SK-N-SH (cell line): ENCODE data around the gene ACOXL. TPM values are rescaled to one million over a fixed set of nuclear protein-coding genes. Genes with fewer than 3 reads are reported as not detected.

ENCODE experiments used
- CTCF ChIA-PET: fragments of 300-600, 350-600 bp; formaldehyde crosslinking; extraction: SDS; loops from one replicate; lab custom pipeline; 2021; lab: Yijun Ruan, JAX
- POLR2A ChIA-PET: fragments of 350-600 bp; sonication (Branson Sonifier 250); formaldehyde crosslinking; extraction: SDS; loops from one replicate; lab custom pipeline; 2020; ENCODE audit warnings: antibody characterized with exemption, inconsistent platforms; lab: Yijun Ruan, JAX
- DNase-seq: peaks from one replicate; pipeline ENCODE4 v3.0.0; 2012
- H2AFZ ChIP-seq: fragments of 200-600 bp; sonication (generic); 2 replicates; pipeline ENCODE4 v1.8.1; 2016; ENCODE audit warnings: antibody characterized with exemption, mild to moderate bottlenecking, low read depth
- H3F3A ChIP-seq: fragments of 200-600 bp; sonication (generic); replicated peaks from 2 replicates; pipeline ENCODE3; 2016; ENCODE audit warnings: antibody characterized with exemption, mild to moderate bottlenecking; ENCODE audit not compliant: insufficient read depth
- H3K27ac ChIP-seq, 2 experiments: fragments of 200-500 bp in 1 of 2; fragments of 200-600 bp in 1 of 2; sonication (Bioruptor generic) in 1 of 2; sonication (generic), shearing (Covaris generic) in 1 of 2; 2 replicates each; pipeline versions ENCODE4 v1.5.1 to v1.6.1; 2014 to 2016; ENCODE audit warnings: low read depth in 2 of 2, inconsistent platforms in 1 of 2, low read length in 1 of 2, mild to moderate bottlenecking in 1 of 2, mixed read lengths in 1 of 2
- H3K27me3 ChIP-seq: fragments of 200-600 bp; sonication (generic), shearing (Covaris generic); 2 replicates; pipeline ENCODE4 v1.6.1; 2016; ENCODE audit warnings: mixed run types; ENCODE audit not compliant: insufficient read depth
- H3K36me3 ChIP-seq, 2 experiments: fragments of 200-500 bp in 1 of 2; fragments of 200-600 bp in 1 of 2; sonication (Bioruptor generic) in 1 of 2; sonication (generic) in 1 of 2; replicated peaks in 1 of 2; 2 replicates each; pipeline versions ENCODE3 to v1.5.1; 2014 to 2016; ENCODE audit warnings: low read length in 1 of 2, mild to moderate bottlenecking in 1 of 2; ENCODE audit not compliant: insufficient read depth in 2 of 2, control insufficient read depth in 1 of 2
- H3K4me1 ChIP-seq, 2 experiments: fragments of 200-500 bp in 1 of 2; fragments of 200-600 bp in 1 of 2; sonication (Bioruptor generic) in 1 of 2; sonication (generic), shearing (Covaris generic) in 1 of 2; 2 replicates each; pipeline versions ENCODE4 v1.5.1 to v1.6.1; 2014 to 2016; ENCODE audit warnings: low read depth in 1 of 2, low read length in 1 of 2, mixed run types in 1 of 2; ENCODE audit not compliant: insufficient read depth in 2 of 2, control insufficient read depth in 1 of 2
- H3K4me2 ChIP-seq: fragments of 200-600 bp; sonication (generic), shearing (Covaris generic); 2 replicates; pipeline ENCODE4 v1.6.1; 2017; ENCODE audit warnings: mixed run types
- H3K4me3 ChIP-seq, 2 experiments: fragments of 200-500 bp in 1 of 2; fragments of 200-600 bp in 1 of 2; sonication (Bioruptor generic) in 1 of 2; sonication (generic), shearing (Covaris generic) in 1 of 2; 2 replicates each; pipeline versions ENCODE4 v1.5.1 to v1.8.1; 2014 to 2016; ENCODE audit warnings: low read depth in 2 of 2, inconsistent platforms in 1 of 2, low read length in 1 of 2, mild to moderate bottlenecking in 1 of 2, mixed read lengths in 1 of 2, moderate library complexity in 1 of 2
- H3K79me2 ChIP-seq: fragments of 200-600 bp; sonication (generic); 2 replicates; pipeline ENCODE4 v1.8.1; 2017; ENCODE audit warnings: mild to moderate bottlenecking; ENCODE audit not compliant: insufficient read depth
- H3K9ac ChIP-seq: fragments of 200-600 bp; sonication (generic); 2 replicates; pipeline ENCODE4 v1.6.1; 2017; ENCODE audit warnings: mixed run types
- H3K9me2 ChIP-seq: fragments of 200-600 bp; sonication (generic); 2 replicates; pipeline ENCODE4 v1.6.1; 2017; ENCODE audit warnings: mixed run types
- H3K9me3 ChIP-seq: fragments of 200-600 bp; sonication (generic); 2 replicates; pipeline ENCODE4 v1.6.1; 2017; ENCODE audit warnings: mixed run types, mild to moderate bottlenecking, moderate library complexity
- H4K20me1 ChIP-seq: fragments of 200-600 bp; sonication (generic); 2 replicates; pipeline ENCODE4 v1.6.1; 2017; ENCODE audit warnings: mild to moderate bottlenecking, mixed run types; ENCODE audit not compliant: insufficient read depth
- ELF1 ChIP-seq: IDR thresholded peaks from 2 replicates; pipeline ENCODE4 v1.4.0; 2012
- EP300 ChIP-seq, 2 experiments: IDR thresholded peaks; 2 replicates each; pipeline versions ENCODE4 v1.4.0 to v1.6.1; 2012; ENCODE audit warnings: borderline replicate concordance in 1 of 2, low read depth in 1 of 2, low read length in 1 of 2
- EZH2phosphoT487 ChIP-seq: fragments of 200-600 bp; sonication (generic); IDR thresholded peaks from 2 replicates; pipeline ENCODE4 v1.6.1; 2017; ENCODE audit warnings: low read depth, mixed run types, mild to moderate bottlenecking, antibody characterized with exemption, moderate library complexity, borderline replicate concordance
- FOXJ3 ChIP-seq: sonication (generic); formaldehyde crosslinking; IDR thresholded peaks from 2 replicates; pipeline ENCODE4 v1.5.1; 2020; ENCODE audit warnings: mild to moderate bottlenecking, missing genetic modification reagents
- FOXM1 ChIP-seq: IDR thresholded peaks from 2 replicates; pipeline ENCODE4 v1.4.0; 2012; ENCODE audit warnings: low read depth, mild to moderate bottlenecking
- GATA2 ChIP-seq: sonication (generic); formaldehyde crosslinking; IDR thresholded peaks from 2 replicates; pipeline ENCODE4 v1.5.0; 2020; ENCODE audit warnings: mild to moderate bottlenecking, missing genetic modification reagents
- IRF3 ChIP-seq: fragments of 150-350 bp; IDR thresholded peaks from 2 replicates; pipeline ENCODE4 v1.6.1; 2016; ENCODE audit warnings: mild to moderate bottlenecking, low read depth, low read length
- JUND ChIP-seq: IDR thresholded peaks from 2 replicates; pipeline ENCODE4 v1.4.0; 2012
- MEF2A ChIP-seq: IDR thresholded peaks from 2 replicates; pipeline ENCODE4 v1.4.0; 2012; ENCODE audit warnings: low read depth, borderline replicate concordance
- MXI1 ChIP-seq: IDR thresholded peaks from 2 replicates; pipeline ENCODE4 v1.6.1; 2012; ENCODE audit warnings: mild to moderate bottlenecking, low read depth, low read length, improper control_type of control experiment
- NRF1 ChIP-seq: IDR thresholded peaks from 2 replicates; pipeline ENCODE4 v1.6.1; 2012; ENCODE audit warnings: low read depth, mild to moderate bottlenecking, low read length
- PBX3 ChIP-seq: IDR thresholded peaks from 2 replicates; pipeline ENCODE4; 2012
- RCOR1 ChIP-seq: fragments of 150-350 bp; IDR thresholded peaks from 2 replicates; pipeline ENCODE4 v1.6.1; 2017; ENCODE audit warnings: antibody characterized with exemption, low read length
- RXRA ChIP-seq: IDR thresholded peaks from 2 replicates; pipeline ENCODE4 v1.4.0; 2012; ENCODE audit warnings: low read depth, mild to moderate bottlenecking, borderline replicate concordance
- SMC3 ChIP-seq: IDR thresholded peaks from 2 replicates; pipeline ENCODE4 v1.6.1; 2012; ENCODE audit warnings: low read depth, low read length, improper control_type of control experiment
- TAF1 ChIP-seq: IDR thresholded peaks from 2 replicates; pipeline ENCODE4 v1.6.1; 2012; ENCODE audit warnings: low read depth, mild to moderate bottlenecking, low read length, moderate library complexity, borderline replicate concordance
- USF1 ChIP-seq: IDR thresholded peaks from 2 replicates; pipeline ENCODE4 v1.4.0; 2012; ENCODE audit warnings: low read depth, borderline replicate concordance
- USF2 ChIP-seq: fragments of 150-350 bp; IDR thresholded peaks from 2 replicates; pipeline ENCODE4 v1.6.1; 2017; ENCODE audit warnings: antibody characterized with exemption, low read length, low read depth, borderline replicate concordance
- YY1 ChIP-seq: IDR thresholded peaks from 2 replicates; pipeline ENCODE4 v1.4.0; 2012; ENCODE audit warnings: low read depth, mild to moderate bottlenecking
- ZBTB33 ChIP-seq: IDR thresholded peaks from 2 replicates; pipeline ENCODE4 v1.4.0; 2012; ENCODE audit warnings: low read depth, borderline replicate concordance
- WGBS: methylation state at CpG from one replicate; pipeline ENCODE4 v1.1.6; 2017; ENCODE audit warnings: low lambda C conversion rate; 5-methylcytosine and 5-hydroxymethylcytosine counted together
- polyA plus RNA-seq, 3 experiments: library from polyadenylated mRNA; depleted of rRNA; stranded (reverse); fragments of >200 nt; gene quantifications; 2 replicates each; pipeline ENCODE4 v1.2.3, GENCODE V29; 2012

The ACOXL gene
- polyA plus RNA-seq, 1 of the 3 experiments (the other 2 are of a cell fraction), result not detected

- ChIA-PET POLR2A (no interaction called here), CTCF (interaction anchor here (0.7 kb wide), 2 partner anchors 33 to 716 kb away, joined by 3 read pairs; no protein-coding TSS in a partner anchor)
- Histone ChIP-seq H2AFZ (no peak overlapping the region), H3K27me3 (no peaks in the 10 kb centered on the region; the same call in 1 of the 2 replicates), H3K9ac (no peak overlapping the region), H3K4me2 (no peak overlapping the region), H3K4me3 (no peak overlapping the region), H3K9me3 (no peaks in the 10 kb centered on the region), H3K4me1 (no peaks in the 10 kb centered on the region), H3K9me2 (no peaks in the 10 kb centered on the region), H3K36me3 (no peaks in the 10 kb centered on the region), H3K79me2 (no peaks in the 10 kb centered on the region), H3F3A (no peaks in the 10 kb centered on the region), H4K20me1 (no peaks in the 10 kb centered on the region), H3K27ac (no peak overlapping the region)
- WGBS, result 56% methylated on average over 10 of the region's 10 CpGs
- no peak for DNase-seq
- TF ChIP-seq PBX3, result no peak
- no peak for TF ChIP-seq IRF3
- TF ChIP-seq FOXJ3 (CRISPR knock-in tag), result no peak
- no peak for TF ChIP-seq GATA2
Measured at GRCh38 chr2:110804915-110805314, 72.5 kb downstream of the ACOXL start.

GRCh38 chr2:110805894-110806452, 73.6 kb downstream of the ACOXL start:
- Histone ChIP-seq H3K9ac (no peak overlapping the region), H3K4me3 (no peak overlapping the region), H3K36me3 (no peaks in the 10 kb centered on the region), H3F3A (no peaks in the 10 kb centered on the region), H3K9me3 (no peaks in the 10 kb centered on the region), H2AFZ (no peak overlapping the region), H3K27ac (no peak overlapping the region), H3K9me2 (no peaks in the 10 kb centered on the region), H4K20me1 (no peaks in the 10 kb centered on the region), H3K27me3 (no peaks in the 10 kb centered on the region; the same call in 1 of the 2 replicates), H3K4me2 (no peak overlapping the region), H3K4me1 (no peaks in the 10 kb centered on the region), H3K79me2 (no peaks in the 10 kb centered on the region)
- ChIA-PET CTCF (interaction anchor here (0.7 to 0.8 kb wide), 2 partner anchors 10 to 34 kb away, joined by 3 read pairs; no protein-coding TSS in a partner anchor), POLR2A (no interaction called here)
- TF ChIP-seq USF2 (no peak), JUND (no peak), ZBTB33 (no peak), EP300 (IDR thresholded peaks at IDR 0.05; ENCODE audit: borderline replicate concordance in 1 of 2, low read depth in 1 of 2, low read length in 1 of 2) (no peak), MEF2A (no peak), SMC3 (no peak), IRF3 (no peak), USF1 (no peak), NRF1 (no peak), EZH2phosphoT487 (no peak), RXRA (no peak), ELF1 (no peak), MXI1 (no peak), RCOR1 (no peak), GATA2 (no peak), FOXM1 (no peak), YY1 (no peak), TAF1 (no peak)
- DNase-seq, result no peak
- WGBS, result 84% methylated on average over 11 of the region's 14 CpGs
